ENCODE results near the gene MAML3. TPM values are rescaled to one million over a fixed set of nuclear protein-coding genes. Genes with fewer than 3 reads are reported as not detected.

MAML3 gene
- total RNA-seq, 4 donors from 2014 or later, result 18.2 to 42.7 (median 28.6) TPM

DNA sequence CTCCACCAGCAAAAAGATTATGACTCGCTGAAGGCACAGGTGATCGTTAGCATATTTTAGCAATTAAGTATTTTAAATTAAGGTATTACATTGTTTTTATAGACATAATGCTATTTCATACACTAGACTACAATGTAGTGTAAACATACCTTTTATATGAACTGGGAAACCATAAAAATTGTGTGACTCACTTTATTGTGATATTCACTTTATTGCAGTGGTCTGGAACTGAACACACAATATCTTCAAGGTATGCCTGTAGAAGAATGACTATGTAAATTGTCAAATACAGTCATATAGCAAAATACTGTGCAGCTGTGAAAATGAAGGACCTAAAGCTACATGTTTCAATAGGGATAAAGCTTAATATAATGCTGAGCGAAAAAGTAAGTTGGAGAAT is 26.6 kb upstream of the MAML3 start:
- no peak overlapping the region for H3K4me3 ChIP-seq
- H3K27me3 ChIP-seq, result no peaks in the 10 kb centered on the region
- no peak overlapping the region for H3K27ac ChIP-seq
- H3K9me3 ChIP-seq, result no peaks in the 10 kb centered on the region
- 88% methylated on average over 3 of the region's 3 CpGs for WGBS
- TF ChIP-seq, protein P1, sequence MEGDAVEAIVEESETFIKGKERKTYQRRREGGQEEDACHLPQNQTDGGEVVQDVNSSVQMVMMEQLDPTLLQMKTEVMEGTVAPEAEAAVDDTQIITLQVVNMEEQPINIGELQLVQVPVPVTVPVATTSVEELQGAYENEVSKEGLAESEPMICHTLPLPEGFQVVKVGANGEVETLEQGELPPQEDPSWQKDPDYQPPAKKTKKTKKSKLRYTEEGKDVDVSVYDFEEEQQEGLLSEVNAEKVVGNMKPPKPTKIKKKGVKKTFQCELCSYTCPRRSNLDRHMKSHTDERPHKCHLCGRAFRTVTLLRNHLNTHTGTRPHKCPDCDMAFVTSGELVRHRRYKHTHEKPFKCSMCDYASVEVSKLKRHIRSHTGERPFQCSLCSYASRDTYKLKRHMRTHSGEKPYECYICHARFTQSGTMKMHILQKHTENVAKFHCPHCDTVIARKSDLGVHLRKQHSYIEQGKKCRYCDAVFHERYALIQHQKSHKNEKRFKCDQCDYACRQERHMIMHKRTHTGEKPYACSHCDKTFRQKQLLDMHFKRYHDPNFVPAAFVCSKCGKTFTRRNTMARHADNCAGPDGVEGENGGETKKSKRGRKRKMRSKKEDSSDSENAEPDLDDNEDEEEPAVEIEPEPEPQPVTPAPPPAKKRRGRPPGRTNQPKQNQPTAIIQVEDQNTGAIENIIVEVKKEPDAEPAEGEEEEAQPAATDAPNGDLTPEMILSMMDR (IDR thresholded peaks at IDR 0.05), result no peak
- DNase-seq (ENCODE audit: low spot score in 2 of 2), result no peak
- no peaks in the 10 kb centered on the region for H3K36me3 ChIP-seq
- H3K4me1 ChIP-seq, result no peaks in the 10 kb centered on the region

DNA sequence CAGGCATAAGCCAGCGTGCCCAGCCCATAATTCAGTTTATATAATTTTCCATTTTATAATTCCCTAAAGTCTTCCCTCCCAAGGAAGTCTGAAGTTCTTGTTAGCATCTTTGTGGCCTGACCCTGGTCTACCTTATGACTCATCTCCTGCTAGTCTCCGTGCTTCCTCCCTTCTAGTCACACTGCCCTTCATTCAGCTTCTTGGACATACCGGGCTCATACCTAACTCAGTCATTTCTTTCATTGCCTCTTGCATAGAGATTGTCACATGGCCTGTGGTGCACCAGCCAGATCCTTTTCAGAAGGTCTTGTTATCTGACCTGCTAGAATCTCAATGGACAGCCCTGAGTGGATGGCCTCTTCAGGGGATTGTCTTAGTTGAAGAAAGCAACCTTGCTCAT is 22.8 kb upstream of the MAML3 start:
- TF ChIP-seq POLR2A (IDR thresholded peaks at IDR 0.05) (no peak), POLR2AphosphoS5 (IDR thresholded peaks at IDR 0.05) (no peak), EP300 (IDR thresholded peaks at IDR 0.05) (no peak)
- TF ChIP-seq, protein P1 (IDR thresholded peaks at IDR 0.05), result no peak
- DNase-seq (ENCODE audit: low spot score in 2 of 2), result no peak
- no peaks in the 10 kb centered on the region for H3K27me3 ChIP-seq
- H3K27ac ChIP-seq, result no peak overlapping the region
- H3K9me3 ChIP-seq, result no peaks in the 10 kb centered on the region
- H3K36me3 ChIP-seq, result no peaks in the 10 kb centered on the region
- no peaks in the 10 kb centered on the region for H3K4me1 ChIP-seq
- 89% methylated on average over 3 of the region's 3 CpGs for WGBS
- H3K4me3 ChIP-seq, result no peak overlapping the region

DNA sequence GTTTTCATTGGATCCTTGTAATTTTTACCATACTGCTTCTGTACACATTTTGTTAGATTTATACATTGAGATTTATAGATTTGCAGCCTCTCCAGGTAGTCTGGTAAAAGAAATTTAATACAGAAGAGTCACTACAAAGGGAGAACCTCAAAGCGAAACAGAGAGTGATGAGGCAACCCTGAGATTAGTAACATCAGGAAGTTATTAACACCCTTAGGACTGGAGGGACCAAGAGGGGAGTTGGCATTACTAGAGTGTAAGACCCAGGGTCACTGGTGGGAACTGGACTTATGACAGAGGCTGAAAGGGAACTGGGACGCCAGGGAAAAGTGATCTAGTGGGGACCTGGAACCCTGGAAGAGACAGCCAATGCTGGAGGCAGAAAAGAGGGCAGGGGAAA is 20.6 kb upstream of the MAML3 start:
- 72% methylated on average over 2 of the region's 2 CpGs for WGBS
- H3K4me3 ChIP-seq, result no peak overlapping the region
- H3K36me3 ChIP-seq, result no peaks in the 10 kb centered on the region
- TF ChIP-seq EP300 (IDR thresholded peaks at IDR 0.05) (no peak), POLR2A (IDR thresholded peaks at IDR 0.05) (no peak), POLR2AphosphoS5 (IDR thresholded peaks at IDR 0.05) (no peak)
- TF ChIP-seq, protein P1 (IDR thresholded peaks at IDR 0.05), result no peak
- H3K27ac ChIP-seq, result no peak overlapping the region
- no peaks in the 10 kb centered on the region for H3K4me1 ChIP-seq
- DNase-seq (ENCODE audit: low spot score in 2 of 2), result no peak
- H3K27me3 ChIP-seq, result no peaks in the 10 kb centered on the region
- no peaks in the 10 kb centered on the region for H3K9me3 ChIP-seq

DNA sequence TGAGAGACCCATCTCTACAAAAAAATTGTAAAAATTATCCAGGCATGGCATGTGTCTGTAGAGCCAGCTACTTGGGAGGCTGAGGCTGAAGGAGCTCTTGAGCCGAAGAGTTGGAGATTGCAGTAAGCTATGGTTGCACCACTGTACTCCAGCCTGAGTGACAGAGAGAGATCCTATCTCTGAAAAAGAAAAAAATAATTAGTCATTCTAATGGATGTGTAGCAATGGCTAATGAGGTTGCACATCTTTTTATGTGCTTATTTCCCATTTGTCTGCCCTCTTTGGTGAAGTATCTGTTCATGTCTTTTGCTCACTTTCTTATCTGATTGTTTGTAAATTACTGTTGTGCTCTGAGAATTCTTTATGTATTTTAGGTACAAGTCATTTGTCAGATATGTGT is 19.0 kb upstream of the MAML3 start:
- H3K4me1 ChIP-seq, result no peaks in the 10 kb centered on the region
- no peak for DNase-seq (ENCODE audit: low spot score in 2 of 2)
- TF ChIP-seq POLR2A (IDR thresholded peaks at IDR 0.05), result no peak
- TF ChIP-seq POLR2AphosphoS5 (IDR thresholded peaks at IDR 0.05), result no peak
- H3K4me3 ChIP-seq, result no peak overlapping the region
- H3K36me3 ChIP-seq, result no peaks in the 10 kb centered on the region
- H3K9me3 ChIP-seq, result no peaks in the 10 kb centered on the region
- no peak overlapping the region for H3K27ac ChIP-seq
- 93% methylated on average over 1 of the region's 1 CpG for WGBS
- no peaks in the 10 kb centered on the region for H3K27me3 ChIP-seq

DNA sequence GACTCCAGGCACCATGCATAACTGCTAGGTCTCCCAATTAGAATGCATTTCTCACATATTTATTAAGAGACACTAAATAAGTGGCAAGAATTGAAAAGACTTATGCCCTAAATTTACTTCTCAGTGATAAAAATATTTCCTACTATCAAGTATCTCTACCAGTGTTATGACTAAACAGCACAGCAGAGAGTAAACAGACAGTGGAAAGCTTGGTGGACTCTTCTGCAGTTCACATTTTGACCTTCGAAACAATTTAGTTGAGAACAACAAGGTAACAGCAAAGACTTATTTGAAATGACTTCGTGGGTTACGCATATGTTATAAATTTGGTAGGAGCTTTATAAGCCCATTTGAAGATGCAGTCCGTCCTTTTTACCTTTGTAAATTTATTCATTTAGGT is 16.3 kb upstream of the MAML3 start:
- Histone ChIP-seq H3K9me3 (no peaks in the 10 kb centered on the region), H3K4me3 (no peak overlapping the region), H3K27ac (no peak overlapping the region), H3K27me3 (no peaks in the 10 kb centered on the region), H3K4me1 (no peaks in the 10 kb centered on the region), H3K36me3 (no peaks in the 10 kb centered on the region)
- no peak for DNase-seq (ENCODE audit: low spot score in 2 of 2)
- WGBS, result 94% methylated on average over 4 of the region's 4 CpGs
- no peak for TF ChIP-seq POLR2A (IDR thresholded peaks at IDR 0.05)
- TF ChIP-seq EP300 (IDR thresholded peaks at IDR 0.05), result no peak
- TF ChIP-seq POLR2AphosphoS5 (IDR thresholded peaks at IDR 0.05), result no peak
- TF ChIP-seq, protein P1 (IDR thresholded peaks at IDR 0.05), result no peak

DNA sequence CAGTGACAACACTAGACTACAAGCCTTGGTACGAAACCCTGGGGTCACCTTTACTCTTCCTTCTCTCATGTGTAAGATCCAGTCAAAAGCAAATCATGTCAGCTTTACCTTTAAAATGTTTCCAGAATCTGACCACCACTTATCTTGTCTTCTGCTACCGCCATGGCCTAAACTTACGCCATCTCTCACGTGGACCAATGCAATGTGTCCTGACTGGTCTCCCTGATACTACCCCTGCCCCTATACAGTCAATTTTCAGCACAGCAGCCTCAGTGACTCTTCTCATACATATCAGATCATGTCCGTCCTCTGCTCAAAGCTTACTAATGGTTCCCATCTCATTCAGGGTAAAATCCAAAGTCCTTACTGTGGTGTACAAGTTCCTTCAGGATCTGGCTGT is 15.0 kb upstream of the MAML3 start:
- H3K27ac ChIP-seq, result no peak overlapping the region
- H3K4me3 ChIP-seq, result no peak overlapping the region
- H3K4me1 ChIP-seq, result no peaks in the 10 kb centered on the region
- no peaks in the 10 kb centered on the region for H3K27me3 ChIP-seq
- 98% methylated on average over 5 of the region's 5 CpGs for WGBS
- DNase-seq (ENCODE audit: low spot score in 2 of 2), result no peak
- H3K36me3 ChIP-seq, result no peaks in the 10 kb centered on the region
- TF ChIP-seq POLR2AphosphoS5 (IDR thresholded peaks at IDR 0.05) (no peak), EP300 (IDR thresholded peaks at IDR 0.05) (no peak), POLR2A (IDR thresholded peaks at IDR 0.05) (no peak)
- TF ChIP-seq, protein P1 (IDR thresholded peaks at IDR 0.05), result no peak
- no peaks in the 10 kb centered on the region for H3K9me3 ChIP-seq

Data from suprapubic skin (tissue), 4 donors.